AG10803 (cell line): Measurements from ENCODE around the gene ULK2.

Source experiments
- DNase-seq: peaks from one replicate; pipeline ENCODE4 v3.0.0; 2010; ENCODE audit warnings: low read depth
- H3K4me3 ChIP-seq: 2 replicates; pipeline ENCODE4 v1.5.1; 2011; ENCODE audit warnings: mild to moderate bottlenecking, low read length, control low read depth
- CTCF ChIP-seq: conservative IDR thresholded peaks from 2 replicates; pipeline ENCODE4 v1.5.1; 2011; ENCODE audit warnings: mild to moderate bottlenecking, low read length, control low read depth, inconsistent platforms

The ULK2 gene

DNA sequence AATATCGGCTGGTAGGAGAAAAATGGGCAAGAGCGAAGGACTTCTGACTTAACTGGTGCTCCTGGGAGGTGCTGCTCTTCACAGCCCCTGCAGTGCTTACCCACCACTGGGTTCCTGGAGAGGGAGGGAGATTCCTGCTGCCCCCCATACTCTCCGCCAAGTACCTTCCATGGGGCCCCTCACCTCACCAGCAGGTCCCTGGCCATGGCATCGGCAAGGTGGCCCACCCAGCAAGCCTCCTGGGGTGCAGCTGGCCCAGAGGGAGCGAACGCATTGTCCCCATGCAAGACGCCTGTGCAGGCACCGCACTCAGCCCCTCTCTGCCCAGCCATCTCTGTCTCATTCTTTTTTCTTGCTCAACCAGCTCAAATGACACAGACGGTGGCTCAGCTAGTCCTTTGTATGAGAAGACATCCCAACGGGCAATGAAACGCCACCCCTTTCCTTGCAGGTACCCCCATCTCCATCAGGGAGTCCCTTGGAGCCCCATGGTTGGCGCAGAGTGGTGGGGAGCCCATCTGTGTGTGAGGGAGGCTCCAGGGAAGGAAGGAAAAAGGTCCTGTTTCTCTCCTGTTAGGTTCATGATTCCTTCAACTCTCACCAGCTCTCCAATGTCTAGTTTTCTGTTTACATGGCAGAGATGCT is 110.1 kb downstream of the ULK2 start:
- no peak for DNase-seq
- H3K4me3 ChIP-seq: no peak overlapping the region
- TF ChIP-seq CTCF: no peak

DNA sequence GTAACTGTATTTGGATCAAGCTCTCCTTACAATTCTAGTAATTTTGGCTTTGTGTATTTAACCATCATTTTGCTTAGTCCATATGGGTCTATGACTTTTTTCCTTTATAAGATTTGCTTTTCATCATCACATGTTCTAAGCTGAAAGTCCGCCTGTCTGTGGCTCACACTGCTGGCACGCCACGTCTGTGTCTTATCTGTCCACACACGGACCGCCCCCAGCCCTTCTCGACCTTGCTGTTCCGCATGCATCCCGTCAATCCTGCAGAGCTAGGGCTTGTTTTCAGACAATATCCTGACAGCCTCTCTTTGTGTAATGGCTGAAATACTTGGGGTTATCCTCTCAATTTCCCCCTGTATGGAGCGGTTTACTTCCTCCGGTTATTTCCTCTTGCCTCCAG is 111.2 kb downstream of the ULK2 start:
- no peak for TF ChIP-seq CTCF
- no peak overlapping the region for H3K4me3 ChIP-seq
- no peak for DNase-seq

- no peak overlapping the region for H3K4me3 ChIP-seq
- DNase-seq: no peak
- no peak for TF ChIP-seq CTCF
Measured at GRCh38 chr17:19755821-19756510, 111.8 kb downstream of the ULK2 start.

- no peak for TF ChIP-seq CTCF
- no peak overlapping the region for H3K4me3 ChIP-seq
- no peak for DNase-seq
Measured at GRCh38 chr17:19755392-19755791, 112.3 kb downstream of the ULK2 start.

- peak; percentile 31 for DNase-seq
- TF ChIP-seq CTCF: peak; percentile 59
- no peak overlapping the region for H3K4me3 ChIP-seq
Measured at GRCh38 chr17:19753661-19754463, 113.9 kb downstream of the ULK2 start.

- DNase-seq: peak; percentile 90
- no peak for TF ChIP-seq CTCF
- H3K4me3 ChIP-seq: no peak overlapping the region
Measured at GRCh38 chr17:19753051-19753509, 114.7 kb downstream of the ULK2 start.
